Measurements from ENCODE around the gene ADORA3.

The ADORA3 gene

DNA sequence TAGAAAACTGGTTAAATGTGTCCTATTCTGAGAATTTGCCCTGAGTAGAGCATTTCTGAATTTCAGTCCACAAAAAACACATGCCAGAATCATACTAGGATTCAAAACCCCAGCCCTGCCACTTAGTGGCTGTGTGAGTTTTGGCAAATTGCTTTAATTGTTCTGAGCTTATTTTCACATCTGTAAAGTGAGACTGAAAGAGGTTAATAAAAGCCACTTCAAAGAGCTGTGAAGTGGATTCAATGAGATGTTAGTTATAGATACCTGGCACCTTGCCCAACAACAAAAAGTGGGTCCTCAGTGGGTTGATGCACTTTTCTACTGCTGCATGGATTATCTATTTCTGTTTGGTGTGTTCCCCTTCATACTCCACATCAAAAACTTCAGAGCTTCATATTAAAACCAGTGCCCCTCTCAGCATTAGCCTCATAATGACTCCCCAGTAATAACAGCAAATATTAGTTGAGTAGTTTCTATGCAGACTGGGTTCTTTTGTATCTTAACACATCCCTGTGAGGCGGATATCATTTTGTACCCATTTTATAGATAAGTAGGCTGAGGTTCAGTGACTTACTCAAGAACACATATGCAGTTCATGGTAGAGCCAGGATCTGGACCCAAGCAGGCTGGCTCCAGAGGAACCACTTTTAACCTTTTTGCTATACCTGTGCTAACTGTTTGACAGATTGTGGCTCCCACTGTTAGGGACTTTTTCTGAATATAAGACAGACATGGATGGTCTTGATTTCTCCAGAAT is 14.2 kb upstream of the ADORA3 start:
- H3K9ac ChIP-seq (ENCODE audit: low read length) = no peak overlapping the region
- no peaks in the 10 kb centered on the region for H3K36me3 ChIP-seq (ENCODE audit: insufficient read depth, low read length)
- no peak overlapping the region for H3K4me3 ChIP-seq (ENCODE audit: low read depth in 1 of 2, low read length in 2 of 2)
- no peaks in the 10 kb centered on the region for H3K9me3 ChIP-seq (ENCODE audit: low read length)
- peaks cover 17% of the 10 kb centered on the region for H3K4me1 ChIP-seq (ENCODE audit: insufficient read depth, low read length)
- no peak overlapping the region for H3K27ac ChIP-seq (ENCODE audit: low read depth, low read length)
- H3K27me3 ChIP-seq (ENCODE audit: control insufficient read depth in 1 of 2, insufficient read depth in 2 of 2, low read length in 2 of 2) = no peaks in the 10 kb centered on the region

DNA sequence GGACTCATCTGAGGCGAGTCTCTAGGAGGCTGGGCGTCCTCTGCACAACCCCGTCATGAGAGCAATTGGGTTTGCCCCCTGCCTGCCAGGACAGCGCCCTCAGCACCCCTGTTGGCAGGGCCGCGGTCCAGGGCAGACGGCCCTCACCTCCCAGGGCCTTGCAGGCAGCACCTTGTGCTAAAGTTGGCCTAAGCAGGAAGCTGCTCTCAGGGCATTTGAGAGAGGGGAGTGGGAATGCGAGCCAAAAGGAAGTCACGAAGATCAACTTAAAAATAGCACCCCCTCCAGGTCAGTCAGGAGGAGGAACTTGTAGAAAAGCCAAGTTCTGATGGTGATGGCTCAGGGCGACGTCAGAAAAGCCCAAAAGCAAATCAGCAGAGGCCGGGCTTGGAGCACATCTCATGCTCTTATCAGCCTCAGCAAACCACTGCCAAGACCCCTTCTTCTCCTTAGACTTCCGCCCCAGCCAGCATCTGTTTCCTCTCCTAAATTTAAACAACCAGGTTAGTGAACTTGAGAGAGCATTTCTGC is 12.6 kb upstream of the ADORA3 start:
- peak overlapping the region; percentile 44 for H3K27ac ChIP-seq (ENCODE audit: low read depth, low read length)
- peaks cover 20% of the 10 kb centered on the region for H3K4me1 ChIP-seq (ENCODE audit: insufficient read depth, low read length)
- H3K36me3 ChIP-seq (ENCODE audit: insufficient read depth, low read length) = no peaks in the 10 kb centered on the region
- H3K9me3 ChIP-seq (ENCODE audit: low read length) = no peaks in the 10 kb centered on the region
- H3K4me3 ChIP-seq (ENCODE audit: low read depth in 1 of 2, low read length in 2 of 2) = peak overlapping the region; percentile 41 to 52
- H3K27me3 ChIP-seq (ENCODE audit: control insufficient read depth in 1 of 2, insufficient read depth in 2 of 2, low read length in 2 of 2) = no peaks in the 10 kb centered on the region
- no peak overlapping the region for H3K9ac ChIP-seq (ENCODE audit: low read length)

DNA sequence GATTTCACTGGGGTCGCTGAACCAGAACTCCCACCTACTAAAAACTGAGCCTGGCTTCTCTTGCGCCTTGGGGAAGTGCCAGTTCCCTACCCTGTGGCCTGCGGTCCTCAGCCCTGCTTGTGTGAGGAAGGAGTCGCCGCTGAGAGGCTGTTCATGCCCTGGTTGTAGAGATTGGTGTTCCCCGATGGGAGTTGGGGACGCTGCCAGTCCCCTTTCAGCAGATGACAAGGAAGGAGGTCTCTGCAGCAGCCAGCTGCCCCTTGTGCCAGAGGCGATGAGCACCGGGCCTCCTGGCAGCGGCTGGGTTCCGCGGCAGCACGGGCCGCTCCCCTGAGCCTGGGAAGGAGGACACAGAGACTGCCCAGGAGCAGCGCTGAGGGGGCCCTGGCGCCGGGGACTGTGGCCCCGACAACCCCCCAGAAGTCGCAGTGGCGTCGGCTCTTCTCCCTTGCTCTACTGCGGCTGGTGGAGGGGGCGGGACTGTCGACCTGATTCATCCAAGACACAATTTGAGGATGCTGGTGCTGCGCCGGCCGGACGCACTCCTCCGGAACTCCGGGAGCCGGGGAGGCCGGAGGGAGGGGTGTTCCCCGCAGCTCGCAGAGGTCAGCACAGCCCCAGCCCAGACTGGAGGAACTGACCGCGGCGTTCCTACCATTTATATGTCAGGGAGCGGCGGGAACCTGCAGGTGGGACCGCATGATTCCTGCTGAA is 12.0 kb upstream of the ADORA3 start:
- no peak overlapping the region for H3K9ac ChIP-seq (ENCODE audit: low read length)
- H3K27ac ChIP-seq (ENCODE audit: low read depth, low read length) = peak overlapping the region; percentile 44
- H3K9me3 ChIP-seq (ENCODE audit: low read length) = no peaks in the 10 kb centered on the region
- H3K36me3 ChIP-seq (ENCODE audit: insufficient read depth, low read length) = no peaks in the 10 kb centered on the region
- H3K27me3 ChIP-seq (ENCODE audit: control insufficient read depth in 1 of 2, insufficient read depth in 2 of 2, low read length in 2 of 2) = no peaks in the 10 kb centered on the region
- peak overlapping the region; percentile 41 to 52 for H3K4me3 ChIP-seq (ENCODE audit: low read depth in 1 of 2, low read length in 2 of 2)
- peaks cover 26% of the 10 kb centered on the region for H3K4me1 ChIP-seq (ENCODE audit: insufficient read depth, low read length)

DNA sequence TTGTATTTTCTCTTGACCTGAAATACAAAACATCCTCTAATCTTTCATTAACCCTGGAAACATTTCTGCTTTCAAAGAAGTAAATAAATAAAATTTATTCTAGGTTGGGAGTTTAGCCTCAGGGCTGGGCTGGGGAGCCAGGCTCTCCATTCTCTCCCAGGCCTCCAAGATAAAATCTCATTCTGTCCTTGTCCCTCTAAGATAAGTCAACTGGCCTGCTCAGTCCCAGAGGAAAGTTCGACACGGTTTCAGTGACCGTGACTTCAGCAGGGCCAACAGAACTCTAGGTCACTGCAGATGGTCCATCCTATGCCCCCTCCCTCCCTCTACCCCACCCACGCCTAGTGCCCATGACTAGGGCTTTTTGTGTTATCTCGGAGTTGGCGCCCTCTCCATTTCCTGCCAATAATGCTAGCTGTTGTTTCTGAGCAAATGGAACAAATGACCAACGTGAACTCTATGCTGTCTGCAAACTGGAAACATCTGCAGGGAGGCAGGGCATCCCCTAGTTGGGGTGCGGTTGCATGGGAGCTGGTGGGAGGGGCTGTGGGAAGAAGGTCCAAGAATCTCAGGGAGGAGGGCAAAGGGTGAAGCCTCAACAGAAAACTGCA is 10.1 kb upstream of the ADORA3 start:
- H3K9me3 ChIP-seq (ENCODE audit: low read length) = no peaks in the 10 kb centered on the region
- H3K27ac ChIP-seq (ENCODE audit: low read depth, low read length) = no peak overlapping the region
- no peak overlapping the region for H3K9ac ChIP-seq (ENCODE audit: low read length)

DNA sequence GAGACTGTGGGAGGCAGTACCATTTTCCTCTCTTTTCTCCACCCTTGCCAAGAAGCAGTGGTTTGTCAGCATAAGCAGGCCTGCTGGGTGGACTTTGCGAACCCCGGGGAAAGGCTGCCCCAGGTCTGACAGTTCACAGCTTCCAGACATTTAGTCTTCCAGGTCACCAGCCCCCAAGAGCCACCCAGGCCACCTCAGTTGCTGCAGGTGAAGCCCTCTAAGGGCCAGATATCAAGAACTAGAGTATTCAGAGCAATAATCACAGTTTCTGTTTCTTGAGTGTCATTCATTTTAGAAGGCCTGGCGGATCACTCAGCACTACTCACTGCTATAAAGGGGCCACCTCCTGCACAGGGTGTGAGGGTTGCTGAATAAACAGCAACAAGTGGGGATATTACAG is 9.5 kb upstream of the ADORA3 start:
- H3K9me3 ChIP-seq (ENCODE audit: low read length) = no peaks in the 10 kb centered on the region
- H3K27me3 ChIP-seq (ENCODE audit: control insufficient read depth in 1 of 2, insufficient read depth in 2 of 2, low read length in 2 of 2) = no peaks in the 10 kb centered on the region
- H3K27ac ChIP-seq (ENCODE audit: low read depth, low read length) = no peak overlapping the region

More for the DNA sequence above, 10.1 kb upstream of the ADORA3 start:
- Histone ChIP-seq H3K27me3 (ENCODE audit: control insufficient read depth in 1 of 2, insufficient read depth in 2 of 2, low read length in 2 of 2) (no peaks in the 10 kb centered on the region), H3K36me3 (ENCODE audit: insufficient read depth, low read length) (no peaks in the 10 kb centered on the region), H3K4me3 (ENCODE audit: low read depth in 1 of 2, low read length in 2 of 2) (no peak overlapping the region), H3K4me1 (ENCODE audit: insufficient read depth, low read length) (peaks cover 46% of the 10 kb centered on the region)

DNA sequence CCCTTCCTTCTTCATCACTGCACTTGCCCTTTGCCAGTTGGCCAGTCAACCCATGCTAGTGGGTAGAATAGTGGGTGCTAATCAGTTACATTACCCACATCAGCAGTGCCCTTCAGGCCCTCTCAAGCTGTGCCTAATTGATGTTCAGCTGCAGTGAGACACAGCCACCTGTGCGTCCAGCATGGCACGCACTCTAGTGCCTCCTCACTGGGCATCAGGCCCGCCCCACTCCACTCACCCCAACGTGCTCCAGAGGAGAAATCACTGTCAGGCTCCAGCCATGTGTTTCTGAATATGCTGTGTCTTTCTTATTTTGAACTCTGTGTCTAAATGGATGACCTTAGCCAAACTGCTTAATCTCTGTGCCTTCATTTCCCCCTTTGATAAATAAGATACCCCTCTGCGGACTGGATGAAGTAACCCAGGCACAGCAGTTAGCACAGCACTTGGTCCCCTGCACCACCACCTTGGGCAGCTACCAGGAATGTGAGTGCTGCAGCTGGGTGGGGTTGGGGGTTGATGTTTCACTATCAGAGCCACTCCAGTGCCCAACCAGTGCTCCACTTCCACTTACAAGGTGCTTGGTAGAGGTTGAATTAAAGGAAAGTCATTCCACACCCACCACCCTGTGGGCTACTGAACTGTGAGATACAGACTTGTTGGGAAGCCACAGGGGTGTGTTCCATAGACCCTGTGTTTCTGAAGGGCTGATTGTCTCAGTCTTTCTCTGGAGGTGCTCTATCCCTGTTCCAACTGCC is 8.9 kb upstream of the ADORA3 start:
- no peaks in the 10 kb centered on the region for H3K27me3 ChIP-seq (ENCODE audit: control insufficient read depth in 1 of 2, insufficient read depth in 2 of 2, low read length in 2 of 2)
- no peaks in the 10 kb centered on the region for H3K9me3 ChIP-seq (ENCODE audit: low read length)
- H3K4me1 ChIP-seq (ENCODE audit: insufficient read depth, low read length) = peaks cover 56% of the 10 kb centered on the region
- H3K36me3 ChIP-seq (ENCODE audit: insufficient read depth, low read length) = no peaks in the 10 kb centered on the region
- no peak overlapping the region for H3K4me3 ChIP-seq (ENCODE audit: low read depth in 1 of 2, low read length in 2 of 2)
- H3K27ac ChIP-seq (ENCODE audit: low read depth, low read length) = no peak overlapping the region
- no peak overlapping the region for H3K9ac ChIP-seq (ENCODE audit: low read length)

More for the DNA sequence above, 9.5 kb upstream of the ADORA3 start:
- no peak overlapping the region for H3K4me3 ChIP-seq (ENCODE audit: low read depth in 1 of 2, low read length in 2 of 2)
- no peaks in the 10 kb centered on the region for H3K36me3 ChIP-seq (ENCODE audit: insufficient read depth, low read length)
- peaks cover 50% of the 10 kb centered on the region for H3K4me1 ChIP-seq (ENCODE audit: insufficient read depth, low read length)
- no peak overlapping the region for H3K9ac ChIP-seq (ENCODE audit: low read length)

DNA sequence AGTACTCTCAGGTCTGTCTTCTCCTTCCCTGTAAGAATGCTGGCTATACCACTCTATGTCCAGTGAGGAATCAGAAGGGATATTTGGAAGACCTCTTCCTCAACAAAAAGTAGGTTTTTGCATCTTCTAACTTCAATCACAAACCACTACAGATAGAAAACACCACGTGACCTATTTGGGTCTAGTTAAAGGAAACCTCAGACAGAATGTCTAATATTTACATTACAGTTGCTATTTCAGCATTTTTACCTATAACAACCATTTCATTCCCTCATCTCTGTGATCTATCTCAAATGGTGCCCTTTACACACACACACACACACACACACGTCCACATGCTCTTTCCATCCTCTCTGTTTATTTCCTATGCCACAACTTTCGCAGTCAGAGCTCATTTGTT is 7.9 kb upstream of the ADORA3 start:
- Histone ChIP-seq H3K9ac (ENCODE audit: low read length) (no peak overlapping the region), H3K4me3 (ENCODE audit: low read depth in 1 of 2, low read length in 2 of 2) (no peak overlapping the region), H3K27me3 (ENCODE audit: control insufficient read depth in 1 of 2, insufficient read depth in 2 of 2, low read length in 2 of 2) (no peaks in the 10 kb centered on the region), H3K36me3 (ENCODE audit: insufficient read depth, low read length) (no peaks in the 10 kb centered on the region), H3K27ac (ENCODE audit: low read depth, low read length) (peak overlapping the region; percentile 69), H3K9me3 (ENCODE audit: low read length) (no peaks in the 10 kb centered on the region), H3K4me1 (ENCODE audit: insufficient read depth, low read length) (peaks cover 56% of the 10 kb centered on the region)

DNA sequence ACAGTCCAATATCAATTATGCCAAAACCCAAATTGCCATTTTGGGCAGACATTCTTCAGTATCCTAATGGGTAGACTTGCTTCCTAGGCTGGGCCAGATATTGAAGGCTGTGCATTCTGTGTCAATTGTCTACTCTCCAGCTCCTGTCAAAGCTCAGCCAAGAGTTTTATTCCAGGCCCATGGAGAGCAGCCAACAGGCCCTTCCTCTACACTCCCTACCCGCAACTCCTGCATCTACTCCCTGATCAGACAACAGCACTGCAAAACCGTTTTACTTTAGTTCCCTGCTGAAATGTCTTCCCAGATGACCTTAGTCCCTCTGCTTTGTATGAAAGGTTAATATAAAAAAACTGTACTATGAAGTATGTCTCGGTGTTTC is 6.6 kb upstream of the ADORA3 start:
- no peak overlapping the region for H3K4me3 ChIP-seq (ENCODE audit: low read depth in 1 of 2, low read length in 2 of 2)
- no peak overlapping the region for H3K9ac ChIP-seq (ENCODE audit: low read length)

DNA sequence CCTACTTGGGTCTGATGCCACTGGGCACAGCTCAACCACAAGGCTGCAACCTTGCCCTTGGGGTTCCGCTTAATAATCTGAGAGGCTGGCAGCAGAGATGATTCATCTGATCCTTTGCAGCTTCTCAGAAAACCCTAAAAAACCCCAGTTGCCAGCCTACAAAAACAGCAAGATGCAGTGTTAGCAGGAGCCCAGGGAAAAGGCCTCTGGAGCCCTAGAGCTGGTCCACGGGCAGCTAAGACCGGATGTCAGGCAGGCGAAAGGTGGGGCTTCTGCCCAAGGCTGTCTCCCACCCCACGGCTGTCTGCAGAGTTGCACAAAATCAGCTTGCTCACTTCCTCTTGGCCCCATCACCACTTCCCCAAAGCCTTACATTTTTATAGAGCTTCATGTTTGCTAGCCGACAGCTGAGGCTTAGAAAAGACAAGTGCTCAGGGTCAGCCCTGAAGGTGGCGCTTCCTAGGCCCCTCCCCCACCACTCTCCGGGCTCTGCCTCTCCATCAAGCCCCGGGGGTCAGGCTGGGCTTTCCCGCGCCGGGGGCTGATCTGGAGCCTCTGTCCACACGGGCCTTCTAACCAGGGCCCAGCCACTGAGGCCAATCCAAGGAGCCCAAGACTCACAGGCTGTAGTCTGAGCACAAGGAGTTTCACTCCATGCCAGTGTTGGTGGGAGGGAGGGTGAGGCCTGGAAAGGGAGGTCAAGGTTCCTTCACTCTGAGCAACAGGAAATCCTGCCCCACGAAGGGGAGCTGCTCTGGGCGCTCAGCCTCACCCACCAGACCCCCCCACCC is 4.2 kb upstream of the ADORA3 start:
- H3K9ac ChIP-seq (ENCODE audit: low read length) = peak overlapping the region; percentile 39
- peaks cover 54% of the 10 kb centered on the region for H3K4me1 ChIP-seq (ENCODE audit: insufficient read depth, low read length)
- peak overlapping the region; percentile 92 for H3K27ac ChIP-seq (ENCODE audit: low read depth, low read length)
- H3K27me3 ChIP-seq (ENCODE audit: control insufficient read depth in 1 of 2, insufficient read depth in 2 of 2, low read length in 2 of 2) = no peaks in the 10 kb centered on the region
- H3K36me3 ChIP-seq (ENCODE audit: insufficient read depth, low read length) = no peaks in the 10 kb centered on the region
- H3K4me3 ChIP-seq (ENCODE audit: low read depth in 1 of 2, low read length in 2 of 2) = peak overlapping the region in 1 of 2 donors; percentile 39
- no peaks in the 10 kb centered on the region for H3K9me3 ChIP-seq (ENCODE audit: low read length)

More for the DNA sequence above, 6.6 kb upstream of the ADORA3 start:
- H3K4me1 ChIP-seq (ENCODE audit: insufficient read depth, low read length) = peaks cover 51% of the 10 kb centered on the region
- no peaks in the 10 kb centered on the region for H3K9me3 ChIP-seq (ENCODE audit: low read length)
- no peaks in the 10 kb centered on the region for H3K27me3 ChIP-seq (ENCODE audit: control insufficient read depth in 1 of 2, insufficient read depth in 2 of 2, low read length in 2 of 2)
- peak overlapping the region; percentile 69 for H3K27ac ChIP-seq (ENCODE audit: low read depth, low read length)
- no peaks in the 10 kb centered on the region for H3K36me3 ChIP-seq (ENCODE audit: insufficient read depth, low read length)

DNA sequence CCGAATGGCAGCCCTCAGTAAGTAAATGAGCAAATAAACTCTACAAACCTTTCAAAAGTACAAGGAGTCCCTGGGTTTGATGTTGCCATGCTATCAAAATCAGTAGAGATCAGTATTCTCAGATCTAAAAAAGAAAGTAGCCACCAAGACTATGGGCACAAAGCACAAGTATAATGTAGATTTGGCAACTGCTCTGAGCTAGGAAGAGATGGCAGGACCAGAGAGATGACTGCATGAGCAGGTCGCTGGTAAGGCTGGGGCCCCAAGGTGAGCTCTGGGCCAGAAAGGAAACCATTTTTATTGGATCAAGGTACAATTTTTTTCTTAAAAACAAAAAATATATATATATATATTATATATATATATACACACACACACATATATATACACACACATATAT is 3.1 kb upstream of the ADORA3 start:
- H3K9ac ChIP-seq (ENCODE audit: low read length) = no peak overlapping the region
- H3K9me3 ChIP-seq (ENCODE audit: low read length) = no peaks in the 10 kb centered on the region
- H3K27me3 ChIP-seq (ENCODE audit: control insufficient read depth in 1 of 2, insufficient read depth in 2 of 2, low read length in 2 of 2) = no peaks in the 10 kb centered on the region
- peaks cover 54% of the 10 kb centered on the region for H3K4me1 ChIP-seq (ENCODE audit: insufficient read depth, low read length)
- no peaks in the 10 kb centered on the region for H3K36me3 ChIP-seq (ENCODE audit: insufficient read depth, low read length)
- no peak overlapping the region for H3K27ac ChIP-seq (ENCODE audit: low read depth, low read length)
- H3K4me3 ChIP-seq (ENCODE audit: low read depth in 1 of 2, low read length in 2 of 2) = no peak overlapping the region
